DMS 273 (cell line): Measurements from ENCODE around the gene EPHB6.
A peak's percentile ranks its signal among the peaks of the same experiment; 100 is the strongest.

Experiments
- DNase-seq: peaks from one replicate; lab custom pipeline; 2025; ENCODE audit not compliant: unreplicated experiment; lab: John Stamatoyannopoulos, UW

EPHB6 gene

GRCh38 chr7:142876236-142876960 is 21.5 kb downstream of the EPHB6 start:
- no peak for DNase-seq

- no peak for DNase-seq
Observed at GRCh38 chr7:142876991-142877910, 22.4 kb downstream of the EPHB6 start.

- DNase-seq, result no peak
Observed at GRCh38 chr7:142878315-142878714, 23.4 kb downstream of the EPHB6 start.

- DNase-seq, result no peak
Observed at GRCh38 chr7:142879060-142879459, 24.2 kb downstream of the EPHB6 start.

DNA sequence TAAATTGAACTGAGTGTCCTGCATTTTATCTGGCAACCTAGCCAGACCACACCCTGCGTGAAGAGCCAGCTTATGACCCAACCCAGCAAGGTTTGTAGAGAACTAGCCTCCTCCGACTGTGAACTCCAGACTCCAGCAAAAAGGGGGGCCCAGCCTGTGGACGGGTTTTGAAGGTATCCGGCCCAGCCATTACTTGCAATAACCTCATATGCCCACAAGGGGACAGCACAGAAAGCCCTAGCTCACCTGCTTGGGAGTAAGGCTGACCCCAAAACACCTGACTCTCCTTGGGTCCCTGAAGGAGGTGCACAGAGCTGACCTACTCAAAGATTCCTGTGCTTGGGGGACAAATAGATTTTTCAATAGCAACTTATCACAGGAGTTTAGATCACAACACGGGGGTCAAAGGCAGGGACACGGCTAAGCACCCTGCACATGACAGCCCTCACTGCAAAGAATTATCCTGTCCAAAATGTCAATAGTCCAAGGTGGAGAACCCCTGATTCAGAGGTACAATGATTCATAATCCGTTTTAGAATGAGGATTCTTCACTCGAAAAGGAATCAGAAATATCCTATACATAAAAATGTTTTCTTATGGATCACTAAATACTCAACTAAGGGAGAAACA is 26.1 kb downstream of the EPHB6 start:
- peak; percentile 49 for DNase-seq

DNA sequence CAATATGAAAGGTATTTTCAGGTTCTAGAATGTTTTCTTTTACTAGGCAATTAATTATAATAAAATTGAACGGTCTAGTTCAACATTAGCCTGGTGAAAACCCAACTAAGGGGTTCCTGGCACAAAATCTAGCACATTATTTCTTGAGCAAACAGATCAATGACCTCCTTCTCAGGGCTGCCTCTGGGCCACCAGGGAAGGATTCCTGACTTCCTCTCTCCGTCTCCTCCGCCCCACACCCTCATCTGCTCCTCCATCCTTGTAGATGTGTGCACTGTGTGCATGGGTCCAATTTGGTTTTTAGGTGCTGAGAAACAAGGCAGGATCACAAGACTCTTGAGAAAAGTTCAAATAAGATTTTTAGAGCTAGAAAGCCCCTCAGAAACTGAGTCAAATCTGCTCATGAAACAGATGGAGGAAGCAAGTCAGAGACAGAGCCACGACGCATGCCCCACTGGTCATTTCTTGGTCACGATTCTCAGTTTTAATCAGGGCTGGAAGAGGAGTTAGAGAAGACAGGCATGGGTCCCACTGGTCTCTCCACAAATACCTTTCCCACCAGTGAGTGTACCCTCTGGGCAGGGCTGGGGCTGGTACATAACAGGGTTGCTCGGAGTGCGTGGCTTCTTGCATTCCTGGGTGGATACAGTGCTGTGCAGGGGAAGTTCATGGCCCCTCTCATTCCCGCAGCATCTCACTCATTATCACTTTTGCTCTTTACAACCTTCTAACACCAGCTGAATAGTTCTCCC is 26.9 kb downstream of the EPHB6 start:
- DNase-seq, result no peak

GRCh38 chr7:142882338-142882678 is 27.4 kb downstream of the EPHB6 start:
- no peak for DNase-seq

DNA sequence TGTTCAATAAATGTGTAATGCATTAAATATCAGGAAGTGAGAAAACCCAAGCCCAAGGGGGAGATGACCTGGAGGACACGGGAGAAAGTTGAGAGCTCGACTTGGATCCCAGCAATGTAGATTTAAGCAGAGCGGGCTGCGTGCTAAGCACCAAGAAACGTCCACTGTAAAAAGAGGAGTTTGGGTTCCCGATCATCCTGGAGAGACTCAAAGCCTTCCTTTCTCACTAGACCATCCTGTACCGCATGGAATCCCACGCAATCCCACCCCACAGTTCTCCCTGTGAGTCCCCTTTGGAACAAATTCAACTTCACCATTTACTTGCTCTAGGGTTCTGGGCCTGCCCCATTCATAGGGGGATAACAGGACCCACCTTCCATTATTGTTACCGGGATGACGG is 28.3 kb downstream of the EPHB6 start:
- DNase-seq, result no peak

DNA sequence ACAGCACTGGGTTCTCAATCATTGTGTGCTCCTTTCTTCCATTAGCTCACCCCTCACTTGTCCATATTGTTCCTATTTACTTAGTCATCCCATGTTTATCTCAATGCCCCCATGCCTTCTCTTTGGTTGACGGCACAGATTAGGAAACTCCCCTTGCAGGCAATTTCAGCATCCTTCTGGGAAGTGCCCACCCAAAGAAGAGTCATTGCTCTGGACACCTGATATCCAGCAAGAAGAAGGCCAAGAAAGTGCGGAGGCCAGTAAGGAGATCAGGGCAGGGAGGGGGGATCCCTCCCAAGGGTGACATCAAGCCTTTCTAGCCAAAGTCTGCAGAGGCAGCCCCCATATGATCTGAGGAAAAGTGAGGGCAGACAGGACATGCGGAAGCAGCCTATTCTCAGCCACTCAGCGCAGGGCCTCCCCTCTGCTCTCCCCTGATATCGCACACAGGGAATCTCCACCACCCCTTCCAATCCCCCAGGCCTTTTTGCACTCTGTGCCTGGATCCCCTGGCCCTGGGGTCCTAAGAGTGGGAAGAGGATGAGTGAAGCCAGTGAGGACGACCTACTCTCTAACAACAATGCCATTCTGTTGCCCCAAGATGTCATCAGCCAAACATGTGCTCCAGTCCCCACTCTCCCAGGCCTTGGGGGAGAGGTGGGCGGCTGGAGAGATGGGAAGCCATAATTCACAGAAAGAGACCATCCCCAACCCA is 28.9 kb downstream of the EPHB6 start:
- no peak for DNase-seq

- no peak for DNase-seq
Observed at GRCh38 chr7:142884286-142884640, 29.4 kb downstream of the EPHB6 start.

DNA sequence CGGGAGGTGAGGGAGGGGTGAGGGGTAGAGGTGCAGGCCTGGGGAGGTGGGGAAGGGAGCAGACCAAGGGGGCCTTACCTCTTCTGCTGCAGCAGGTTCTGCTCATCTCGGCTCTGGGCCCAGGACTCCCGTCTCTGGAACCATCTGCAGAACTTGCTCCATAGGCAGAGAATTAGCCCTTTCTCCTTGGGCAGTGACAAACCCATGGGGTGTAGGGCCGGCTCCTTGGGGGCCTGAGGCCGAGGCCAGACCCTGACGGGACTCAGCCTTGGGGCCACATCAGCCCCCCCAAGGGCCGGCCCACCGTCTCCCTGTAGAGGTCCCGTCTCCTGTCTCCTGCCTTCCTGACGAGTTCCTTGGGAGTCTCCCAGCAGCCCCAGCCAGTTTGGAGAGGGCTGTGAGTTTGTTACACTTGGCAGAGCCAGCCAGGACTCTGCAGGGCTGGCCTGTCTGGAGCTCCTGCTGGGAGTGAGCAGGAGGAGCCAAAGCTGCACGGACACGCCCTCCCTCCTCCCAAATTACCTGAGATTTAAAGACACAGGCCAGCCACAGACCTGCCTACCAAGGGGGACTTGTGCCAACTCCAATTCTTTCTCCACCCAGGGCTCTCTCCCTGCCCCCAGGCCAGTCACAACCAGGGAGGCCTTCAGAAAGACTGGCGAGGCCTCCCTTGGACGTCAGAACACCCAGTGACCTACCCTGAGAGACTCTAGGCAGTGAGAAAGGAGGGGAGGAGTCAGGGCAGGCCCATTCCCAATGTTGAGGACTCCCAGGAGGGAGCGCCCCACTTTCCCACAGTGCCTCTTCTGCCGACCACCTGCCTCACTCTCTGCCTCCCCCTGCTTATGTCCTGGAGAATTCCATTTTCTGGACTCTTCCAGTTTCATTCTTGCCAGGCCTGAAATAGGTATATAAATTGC is 30.7 kb downstream of the EPHB6 start, which contains the start of gene TRPV6:
Gene TRPV6 (minus strand): TSS at position 435 of the 920 bp plus-strand sequence.
- DNase-seq, result no peak

DNA sequence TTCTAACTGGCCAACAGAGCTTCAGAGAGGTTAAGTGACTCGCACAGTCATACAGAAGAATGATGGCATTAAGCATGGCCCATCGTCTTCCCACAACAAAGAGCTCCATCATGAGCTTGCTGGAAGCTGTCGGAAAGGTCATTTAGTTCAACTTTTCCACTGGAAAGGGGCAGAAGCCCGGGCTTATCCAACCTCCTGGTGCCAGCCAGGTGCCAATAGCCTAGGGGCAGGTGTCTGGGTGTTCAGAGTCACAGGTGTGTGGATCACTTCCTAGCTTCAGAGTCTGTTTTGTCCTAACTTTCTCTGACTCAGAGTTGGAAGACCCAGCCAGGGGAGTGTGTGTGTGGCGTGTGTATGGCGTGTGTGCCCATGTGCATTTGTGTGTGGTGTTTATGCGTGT is 32.0 kb downstream of the EPHB6 start:
- DNase-seq, result no peak

DNA sequence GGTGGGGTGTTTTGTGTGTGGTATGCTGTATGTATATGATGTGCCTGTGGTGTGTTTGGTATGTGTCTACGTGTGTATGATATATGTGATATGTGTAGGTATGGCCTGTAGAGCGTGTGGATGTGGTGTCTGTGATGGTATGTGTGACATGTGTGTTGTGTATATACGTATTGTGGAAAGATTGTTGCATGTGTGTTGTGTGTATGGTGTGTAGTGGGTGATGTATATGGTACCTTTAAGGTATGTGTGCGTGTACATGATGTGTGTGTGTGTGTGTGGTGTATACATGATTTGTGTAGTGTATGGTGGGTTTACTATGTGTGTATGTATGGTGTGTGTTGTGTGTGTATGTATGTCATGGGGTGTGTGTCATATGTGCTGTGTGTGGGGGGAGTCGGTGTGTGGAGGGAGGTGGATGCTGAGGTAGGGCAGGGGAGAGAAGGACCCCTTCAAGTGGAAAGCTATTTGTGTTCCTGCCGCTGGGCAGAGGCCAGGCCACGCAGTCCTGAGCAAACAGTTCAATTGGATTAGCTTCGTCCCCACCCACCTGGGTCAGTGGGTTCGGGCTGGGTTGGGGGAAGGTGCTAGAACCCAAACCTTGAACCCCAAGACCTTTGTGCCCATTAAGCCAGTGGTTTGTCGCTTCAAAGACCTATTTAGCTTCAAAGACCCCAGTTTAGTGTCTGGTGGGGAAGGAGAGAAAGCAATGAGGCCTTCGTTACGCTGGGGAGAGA is 32.6 kb downstream of the EPHB6 start:
- no peak for DNase-seq

DNA sequence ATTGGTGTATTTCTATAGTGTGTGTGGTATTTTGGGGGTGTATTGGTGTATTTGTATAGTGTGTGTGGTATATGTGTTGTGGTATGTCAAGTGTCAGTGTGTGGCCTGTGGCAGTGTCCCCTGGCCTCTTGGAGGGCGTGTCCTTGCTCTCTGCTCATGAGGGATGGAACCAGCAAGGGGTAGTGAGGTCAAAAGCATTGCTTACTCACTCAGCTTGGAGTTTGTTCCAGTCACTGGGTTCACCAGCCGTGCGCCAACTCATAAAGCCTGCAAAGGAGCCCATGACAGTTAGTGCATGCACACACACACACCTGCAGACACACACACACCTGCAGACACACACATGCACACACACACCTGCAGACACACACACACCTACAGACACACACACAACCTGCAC is 34.9 kb downstream of the EPHB6 start:
- DNase-seq, result no peak

GRCh38 chr7:142890874-142891485 is 36.1 kb downstream of the EPHB6 start:
- no peak for DNase-seq

DNA sequence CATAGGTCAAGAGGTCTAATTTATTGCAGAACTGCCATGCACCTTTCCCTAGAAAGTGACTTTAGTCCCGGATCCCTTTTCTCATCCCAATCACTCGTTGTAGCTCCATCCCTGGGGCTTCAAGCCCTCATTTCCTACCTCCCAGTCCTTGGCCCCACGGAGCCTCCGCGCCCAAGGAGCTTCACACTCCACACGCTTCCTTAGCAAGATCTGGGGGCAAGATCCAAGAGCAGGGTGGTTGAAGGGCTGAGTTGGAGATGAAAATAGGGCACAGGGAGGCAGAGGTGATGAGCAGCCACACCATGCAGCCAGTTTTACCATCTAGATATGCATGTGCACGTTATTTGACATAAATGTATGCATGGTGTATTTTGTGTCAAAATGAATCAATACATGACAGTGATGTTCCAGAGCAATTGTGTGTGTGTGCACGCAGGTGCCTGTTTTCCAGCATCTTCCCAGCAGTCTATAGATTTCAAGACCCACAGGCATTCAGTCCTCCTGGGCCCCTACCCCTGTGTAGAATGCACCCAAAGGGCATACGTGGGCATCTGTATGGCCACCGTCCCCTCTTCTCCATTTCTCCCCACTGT is 36.7 kb downstream of the EPHB6 start:
- DNase-seq, result no peak

- DNase-seq, result no peak
Observed at GRCh38 chr7:142892951-142893350, 38.1 kb downstream of the EPHB6 start.
